GM12873 (cell line): ENCODE measurements around the gene DAP3.

ENCODE experiments used
- CTCF ChIP-seq: IDR thresholded peaks from 2 replicates; pipeline ENCODE4 v1.5.1; 2012; ENCODE audit warnings: low read depth, mild to moderate bottlenecking, moderate library complexity, low read length, control low read depth; ENCODE audit not compliant: insufficient read depth; ENCODE audit errors: missing control alignments

DAP3 gene

GRCh38 chr1:155761736-155762405, 73.0 kb downstream of the DAP3 start:
- no peak for TF ChIP-seq CTCF

GRCh38 chr1:155769257-155769656, 80.4 kb downstream of the DAP3 start:
- TF ChIP-seq CTCF, result no peak

GRCh38 chr1:155773221-155773620, 84.3 kb downstream of the DAP3 start:
- TF ChIP-seq CTCF, result no peak

GRCh38 chr1:155776414-155776813, 87.5 kb downstream of the DAP3 start:
- no peak for TF ChIP-seq CTCF

- no peak for TF ChIP-seq CTCF
Observed at GRCh38 chr1:155777582-155777981, 88.7 kb downstream of the DAP3 start.
